CD4-positive, alpha-beta T cell treated with Interferon gamma for 1 hour (primary cell): ENCODE results near the gene CASK.
"Not testable (repeated sequence)": the region's sequence is repeated elsewhere in the genome, so short reads cannot be mapped to it uniquely, and the experiment has no call there.

Experiments used
- DNase-seq: peaks from one replicate; pipeline ENCODE4 v3.0.0-alpha.2; 2020

Gene CASK

GRCh38 chrX:41553688-41554087 is 369.7 kb downstream of the CASK start:
- DNase-seq = no peak

GRCh38 chrX:41548411-41548810 is 374.9 kb downstream of the CASK start:
- DNase-seq = no peak

- DNase-seq = no peak
Measured at GRCh38 chrX:41543668-41544067, 379.7 kb downstream of the CASK start.

GRCh38 chrX:41543025-41543424 is 380.3 kb downstream of the CASK start:
- DNase-seq = no peak

GRCh38 chrX:41542536-41542935 is 380.8 kb downstream of the CASK start:
- no peak for DNase-seq

- DNase-seq = no peak
Measured at GRCh38 chrX:41542135-41542534, 381.2 kb downstream of the CASK start.

- no peak for DNase-seq
Measured at GRCh38 chrX:41541386-41541785, 382.0 kb downstream of the CASK start.

- no peak for DNase-seq
Measured at GRCh38 chrX:41538707-41539106, 384.6 kb downstream of the CASK start.

- DNase-seq = no peak
Measured at GRCh38 chrX:41530085-41530484, 393.3 kb downstream of the CASK start.

GRCh38 chrX:41529221-41529620 is 394.1 kb downstream of the CASK start:
- no peak for DNase-seq

- DNase-seq = no peak
Measured at GRCh38 chrX:41528784-41529183, 394.6 kb downstream of the CASK start.

- no peak for DNase-seq
Measured at GRCh38 chrX:41526925-41527324, 396.4 kb downstream of the CASK start.

- DNase-seq = no peak
Measured at GRCh38 chrX:41526271-41526670, 397.1 kb downstream of the CASK start.

- no peak for DNase-seq
Measured at GRCh38 chrX:41522671-41523070, 400.7 kb downstream of the CASK start.

- DNase-seq = no peak
Measured at GRCh38 chrX:41522081-41522480, 401.3 kb downstream of the CASK start.

- no peak for DNase-seq
Measured at GRCh38 chrX:41519468-41519867, 403.9 kb downstream of the CASK start.

- no peak for DNase-seq
Measured at GRCh38 chrX:41518841-41519220, 404.5 kb downstream of the CASK start.

GRCh38 chrX:41518127-41518840 is 405.1 kb downstream of the CASK start:
- no peak for DNase-seq

GRCh38 chrX:41516999-41517765 is 406.2 kb downstream of the CASK start:
- no peak for DNase-seq

- no peak for DNase-seq
Measured at GRCh38 chrX:41516456-41516855, 406.9 kb downstream of the CASK start.

GRCh38 chrX:41515376-41515775 is 408.0 kb downstream of the CASK start:
- DNase-seq = no peak

GRCh38 chrX:41514179-41514578 is 409.2 kb downstream of the CASK start:
- no peak for DNase-seq

GRCh38 chrX:41512853-41513252 is 410.5 kb downstream of the CASK start:
- not testable (repeated sequence) for DNase-seq

- DNase-seq = no peak
Measured at GRCh38 chrX:41512394-41512793, 411.0 kb downstream of the CASK start.

GRCh38 chrX:41507919-41508318 is 415.4 kb downstream of the CASK start:
- no peak for DNase-seq
